Brain microvascular endothelial cell (primary cell): ENCODE data around the gene TAF8.

Source experiments
- DNase-seq: peaks from one replicate; pipeline ENCODE4 v3.0.0-alpha.2; 2020
- H3K27ac ChIP-seq: fragments of 250-450 bp; sonication (Bioruptor Pico); 2 replicates; pipeline ENCODE4 v1.5.1; 2020; ENCODE audit warnings: mild to moderate bottlenecking, moderate library complexity
- H3K27me3 ChIP-seq: fragments of 250-450 bp; sonication (Bioruptor Pico); replicated peaks from 2 replicates; pipeline ENCODE4 v1.5.1; 2020; ENCODE audit warnings: mild to moderate bottlenecking
- H3K36me3 ChIP-seq: fragments of 250-450 bp; sonication (Bioruptor Pico); replicated peaks from 2 replicates; pipeline ENCODE4 v1.5.1; 2020; ENCODE audit warnings: mild to moderate bottlenecking
- H3K4me3 ChIP-seq: 2 replicates; pipeline ENCODE4 v1.5.1; 2011; ENCODE audit warnings: low read depth, mild to moderate bottlenecking, control low read depth, low read length, moderate library complexity
- CTCF ChIP-seq: IDR thresholded peaks from 2 replicates; pipeline ENCODE4 v1.5.1; 2011; ENCODE audit warnings: low read depth, mild to moderate bottlenecking, moderate library complexity, low read length, control low read depth, inconsistent platforms; ENCODE audit errors: missing control alignments
- in situ Hi-C: cut with HindIII; loops from 2 replicates; pipeline ENCODE4 v1.10.0; 2017; ENCODE audit warnings: low sequenced_read_pairs, low pct_ligation_motif_present

TAF8 gene

GRCh38 chr6:42026540-42026939, 23.8 kb upstream of the TAF8 start:
- no peak overlapping the region for H3K4me3 ChIP-seq
- DNase-seq, result no peak
- no peak for TF ChIP-seq CTCF
- H3K36me3 ChIP-seq, result no peaks in the 10 kb centered on the region
- H3K27me3 ChIP-seq, result no peaks in the 10 kb centered on the region
- in situ Hi-C loops, result loop anchor here (25.0 kb wide), 1 partner anchor 239 kb away; the partner anchor contains the start of genes FRS3, PRICKLE4 and TOMM6
- H3K27ac ChIP-seq, result no peak overlapping the region

GRCh38 chr6:42028234-42029061, 21.9 kb upstream of the TAF8 start:
- H3K36me3 ChIP-seq, result no peaks in the 10 kb centered on the region
- in situ Hi-C loops, result loop anchor here (25.0 kb wide), 1 partner anchor 241 kb away; the partner anchor contains the start of genes FRS3, PRICKLE4 and TOMM6
- peak; percentile 89 for DNase-seq
- H3K27ac ChIP-seq, result peak overlapping the region; percentile 72
- no peak for TF ChIP-seq CTCF
- H3K4me3 ChIP-seq, result no peak overlapping the region
- H3K27me3 ChIP-seq, result no peaks in the 10 kb centered on the region

GRCh38 chr6:42029062-42029685, 21.1 kb upstream of the TAF8 start:
- in situ Hi-C loops, result loop anchor here (25.0 kb wide), 1 partner anchor 242 kb away; the partner anchor contains the start of genes FRS3, PRICKLE4 and TOMM6
- Histone ChIP-seq H3K4me3 (no peak overlapping the region), H3K36me3 (no peaks in the 10 kb centered on the region), H3K27ac (no peak overlapping the region), H3K27me3 (no peaks in the 10 kb centered on the region)
- no peak for DNase-seq
- TF ChIP-seq CTCF, result no peak

GRCh38 chr6:42029881-42030280, 20.4 kb upstream of the TAF8 start:
- in situ Hi-C loops, result loop anchor here (25.0 kb wide), 1 partner anchor 243 kb away; the partner anchor contains the start of genes FRS3, PRICKLE4 and TOMM6
- DNase-seq, result no peak
- Histone ChIP-seq H3K27me3 (no peaks in the 10 kb centered on the region), H3K4me3 (no peak overlapping the region), H3K36me3 (no peaks in the 10 kb centered on the region), H3K27ac (no peak overlapping the region)
- no peak for TF ChIP-seq CTCF

- in situ Hi-C loops, result loop anchor here (25.0 kb wide), 1 partner anchor 244 kb away; the partner anchor contains the start of genes FRS3, PRICKLE4 and TOMM6
- no peak for TF ChIP-seq CTCF
- Histone ChIP-seq H3K27me3 (no peaks in the 10 kb centered on the region), H3K4me3 (no peak overlapping the region), H3K27ac (no peak overlapping the region), H3K36me3 (no peaks in the 10 kb centered on the region)
- DNase-seq, result peak; percentile 33
These were observed 19.5 kb upstream of the TAF8 start for GRCh38 chr6:42030585-42031506.
